ENCODE data around the gene SCGB1C2. TPM values are rescaled to one million over a fixed set of nuclear protein-coding genes. Genes with fewer than 3 reads are reported as not detected.
A peak's percentile ranks its signal among the peaks of the same experiment; 100 is the strongest.

The SCGB1C2 gene
- total RNA-seq, 1 experiment from 2014 or later = not detected

DNA sequence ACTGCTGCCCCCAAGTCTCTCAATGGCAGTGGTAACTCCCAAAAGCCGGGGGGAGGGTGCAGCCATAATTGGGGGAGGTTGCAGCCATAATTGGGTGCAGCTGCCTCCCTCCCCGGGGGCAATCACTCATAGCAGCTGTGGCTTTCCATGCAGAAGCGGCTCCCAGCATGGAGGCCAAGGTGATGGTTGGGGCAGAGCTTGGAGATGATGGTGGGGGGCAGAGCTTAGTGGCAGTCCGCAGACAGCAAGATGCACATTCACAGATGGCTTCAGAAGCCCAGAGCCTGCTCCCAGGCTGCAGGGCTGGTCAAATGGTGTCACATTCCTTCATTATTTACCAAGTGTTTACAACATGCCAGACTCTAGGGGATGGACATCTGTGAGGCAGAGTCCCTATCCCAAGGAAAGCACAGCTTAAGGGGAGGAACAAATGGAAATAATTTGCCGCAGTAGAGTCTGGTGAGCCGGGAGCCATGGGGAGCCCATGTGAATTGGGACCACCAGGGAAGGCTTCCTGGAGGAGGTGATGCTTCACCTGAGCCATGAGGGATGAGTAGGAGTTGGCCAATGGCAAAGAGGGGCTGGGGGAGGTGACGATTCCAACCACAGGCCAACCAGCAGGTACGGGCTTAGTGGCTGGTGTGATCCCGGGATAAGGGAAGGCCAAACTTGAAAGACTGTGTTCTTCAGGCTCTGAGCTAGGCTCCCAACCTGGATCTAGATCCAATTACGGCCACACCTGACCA, 36.0 kb downstream of the SCGB1C2 start:
- no peak for DNase-seq
- Histone ChIP-seq H3K27me3 (ENCODE audit: control insufficient read depth, insufficient read depth, low read length) (peaks cover 2% of the 10 kb centered on the region), H3K4me3 (ENCODE audit: insufficient read depth, low read depth, low read length) (no peak overlapping the region), H3K36me3 (replicated peaks; ENCODE audit: control insufficient read depth, insufficient read depth, low read length) (no peaks in the 10 kb centered on the region)

GRCh38 chr17:177155-177554, 39.8 kb downstream of the SCGB1C2 start:
- Histone ChIP-seq H3K36me3 (replicated peaks; ENCODE audit: control insufficient read depth, insufficient read depth, low read length) (no peaks in the 10 kb centered on the region), H3K4me3 (ENCODE audit: insufficient read depth, low read depth, low read length) (no peak overlapping the region), H3K27me3 (ENCODE audit: control insufficient read depth, insufficient read depth, low read length) (peaks cover 34% of the 10 kb centered on the region)
- DNase-seq = no peak

GRCh38 chr17:177762-178161, 40.4 kb downstream of the SCGB1C2 start:
- H3K36me3 ChIP-seq (replicated peaks; ENCODE audit: control insufficient read depth, insufficient read depth, low read length) = no peaks in the 10 kb centered on the region
- DNase-seq = no peak
- H3K27me3 ChIP-seq (ENCODE audit: control insufficient read depth, insufficient read depth, low read length) = peaks cover 40% of the 10 kb centered on the region
- H3K4me3 ChIP-seq (ENCODE audit: insufficient read depth, low read depth, low read length) = no peak overlapping the region

DNA sequence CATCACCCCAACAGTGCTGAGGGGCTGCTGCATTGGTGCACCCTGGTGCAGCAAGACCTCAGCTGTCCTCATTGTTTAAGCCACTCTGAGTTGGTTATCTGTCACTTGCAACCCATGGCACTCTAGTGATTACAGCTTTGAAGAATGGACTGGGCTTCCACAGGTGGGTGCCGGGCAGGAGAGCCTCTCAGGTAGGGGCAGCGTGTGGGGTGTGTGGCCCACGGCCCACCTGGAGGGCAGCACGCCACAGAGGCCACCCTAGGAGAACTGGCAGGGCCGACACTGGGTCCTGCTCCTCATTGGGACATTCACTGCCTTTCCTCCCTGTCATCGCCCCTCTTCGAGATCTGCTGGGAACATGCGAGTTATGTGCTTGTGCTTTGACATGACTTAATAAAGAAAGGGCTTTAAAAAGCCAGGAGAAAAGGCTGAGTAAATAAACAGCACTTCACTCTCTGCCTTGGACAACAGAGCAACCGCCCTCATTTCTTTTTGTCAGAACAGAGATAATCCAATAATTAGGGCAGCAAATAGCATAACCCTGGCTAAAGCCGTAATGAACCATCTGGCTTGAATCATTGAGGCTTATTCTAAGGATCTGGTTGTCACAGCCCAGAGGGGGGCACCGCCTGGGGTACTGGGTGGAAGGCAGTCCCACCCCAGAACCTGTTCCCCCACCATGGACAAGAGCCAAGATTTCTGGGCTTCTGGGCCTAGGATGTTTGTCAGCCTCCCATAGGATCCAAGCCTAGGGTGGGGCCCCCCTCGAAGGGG, 41.1 kb downstream of the SCGB1C2 start:
- Histone ChIP-seq H3K27me3 (ENCODE audit: control insufficient read depth, insufficient read depth, low read length) (peaks cover 45% of the 10 kb centered on the region), H3K36me3 (replicated peaks; ENCODE audit: control insufficient read depth, insufficient read depth, low read length) (no peaks in the 10 kb centered on the region), H3K4me3 (ENCODE audit: insufficient read depth, low read depth, low read length) (no peak overlapping the region)
- DNase-seq = no peak

- peaks cover 49% of the 10 kb centered on the region for H3K27me3 ChIP-seq (ENCODE audit: control insufficient read depth, insufficient read depth, low read length)
- H3K36me3 ChIP-seq (replicated peaks; ENCODE audit: control insufficient read depth, insufficient read depth, low read length) = no peaks in the 10 kb centered on the region
- H3K4me3 ChIP-seq (ENCODE audit: insufficient read depth, low read depth, low read length) = no peak overlapping the region
- no peak for DNase-seq
Measured at GRCh38 chr17:179066-179432, 41.7 kb downstream of the SCGB1C2 start.

- Histone ChIP-seq H3K36me3 (replicated peaks; ENCODE audit: control insufficient read depth, insufficient read depth, low read length) (no peaks in the 10 kb centered on the region), H3K27me3 (ENCODE audit: control insufficient read depth, insufficient read depth, low read length) (peaks cover 55% of the 10 kb centered on the region), H3K4me3 (ENCODE audit: insufficient read depth, low read depth, low read length) (peak overlapping the region; percentile 47)
- peak; percentile 84 for DNase-seq
Measured at GRCh38 chr17:179781-180380, 42.5 kb downstream of the SCGB1C2 start.

DNA sequence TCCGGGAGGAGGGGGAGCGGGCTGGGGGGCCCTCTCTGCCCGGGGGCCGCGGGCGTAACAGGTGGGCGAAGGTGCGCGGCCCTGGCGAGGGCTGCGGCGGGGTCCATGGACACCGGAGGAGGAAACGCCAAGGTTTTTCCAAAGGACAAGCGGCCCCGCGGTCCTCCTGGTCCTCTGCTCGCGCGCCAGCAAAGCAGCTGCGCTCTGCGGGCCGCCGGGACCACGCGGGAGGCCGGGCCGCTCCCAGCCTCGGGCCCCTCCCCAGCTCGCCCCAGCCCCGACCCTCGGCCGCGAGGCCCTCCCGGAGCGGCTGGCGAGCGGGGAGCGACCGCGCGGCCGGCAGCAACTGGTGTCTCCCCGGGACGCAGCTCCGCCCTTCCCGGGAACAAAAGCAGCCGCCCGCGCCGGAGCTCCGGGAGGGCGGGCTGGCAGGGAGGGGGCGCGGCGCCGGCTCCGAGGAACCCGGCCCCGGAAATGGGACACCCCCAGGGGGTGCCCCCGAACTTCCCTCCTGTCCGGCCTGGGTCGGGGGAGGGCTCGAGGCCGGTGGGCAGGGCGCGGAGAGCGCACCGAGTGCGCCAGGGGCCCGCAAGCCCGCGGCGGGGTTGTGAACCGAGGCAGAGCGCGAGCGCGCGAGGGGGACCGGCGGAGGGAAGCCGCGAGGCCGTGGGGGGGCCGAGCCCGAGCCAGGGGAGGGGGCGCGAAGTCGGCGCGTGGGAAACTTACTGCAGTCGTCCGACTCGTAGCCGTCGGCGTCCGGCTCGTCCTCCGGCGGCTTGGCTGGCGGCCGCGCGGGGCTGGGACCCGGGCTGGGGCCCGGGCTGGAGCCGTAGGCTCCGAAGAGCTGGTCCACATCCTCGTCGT, 43.2 kb downstream of the SCGB1C2 start:
- peak; percentile 89 for DNase-seq
- Histone ChIP-seq H3K27me3 (ENCODE audit: control insufficient read depth, insufficient read depth, low read length) (peaks cover 55% of the 10 kb centered on the region), H3K36me3 (replicated peaks; ENCODE audit: control insufficient read depth, insufficient read depth, low read length) (no peaks in the 10 kb centered on the region), H3K4me3 (ENCODE audit: insufficient read depth, low read depth, low read length) (peak overlapping the region; percentile 47)

- peaks cover 55% of the 10 kb centered on the region for H3K27me3 ChIP-seq (ENCODE audit: control insufficient read depth, insufficient read depth, low read length)
- H3K4me3 ChIP-seq (ENCODE audit: insufficient read depth, low read depth, low read length) = peak within 1 kb of the TSS; percentile 47
Measured at GRCh38 chr17:181245-182049, 44.1 kb downstream of the SCGB1C2 start, which contains the start of gene DOC2B. Gene DOC2B (minus strand): TSS chr17:181650. CDS start chr17:181479, 171 bp downstream.

DNA sequence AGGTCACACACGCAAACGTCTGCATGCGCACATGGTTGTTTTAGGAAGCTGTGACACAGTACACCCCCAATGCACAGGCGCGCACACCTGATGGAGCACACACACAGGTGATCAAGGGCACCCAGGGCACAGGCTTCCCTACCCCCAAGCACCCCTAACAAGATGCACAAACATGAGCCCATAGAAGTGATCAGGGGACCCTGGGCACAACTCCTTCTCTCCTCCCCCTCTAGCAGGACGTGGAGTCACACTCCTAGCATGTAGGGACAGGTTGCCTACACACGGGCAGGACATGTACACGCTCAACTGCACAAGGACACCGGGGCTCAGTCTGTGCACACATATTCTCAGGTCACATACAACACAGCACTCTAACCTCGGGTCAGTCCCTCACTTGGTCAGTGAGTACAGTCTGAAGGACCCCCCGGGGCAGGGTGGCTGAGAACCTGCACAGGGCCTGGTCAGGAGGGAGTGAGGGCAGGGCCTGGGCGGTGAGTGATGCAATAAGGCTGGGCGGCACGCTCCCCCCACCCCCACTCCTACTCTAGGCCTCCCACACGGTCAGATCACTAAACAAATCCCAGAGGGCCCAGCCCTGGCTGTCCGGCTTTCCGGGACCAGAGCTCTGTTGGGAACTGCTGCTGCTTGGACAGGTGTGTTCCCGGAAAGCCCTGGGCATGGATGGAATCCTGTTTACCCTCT, 44.8 kb downstream of the SCGB1C2 start:
- DNase-seq = peak; percentile 80
- Histone ChIP-seq H3K27me3 (ENCODE audit: control insufficient read depth, insufficient read depth, low read length) (peaks cover 55% of the 10 kb centered on the region), H3K36me3 (replicated peaks; ENCODE audit: control insufficient read depth, insufficient read depth, low read length) (no peaks in the 10 kb centered on the region), H3K4me3 (ENCODE audit: insufficient read depth, low read depth, low read length) (peak overlapping the region; percentile 26; the same call in 1 of the 2 replicates)

More at GRCh38 chr17:181245-182049, 44.1 kb downstream of the SCGB1C2 start, which contains the start of gene DOC2B:
- no peaks in the 10 kb centered on the region for H3K36me3 ChIP-seq (replicated peaks; ENCODE audit: control insufficient read depth, insufficient read depth, low read length)
- DNase-seq = peak; percentile 97

DNA sequence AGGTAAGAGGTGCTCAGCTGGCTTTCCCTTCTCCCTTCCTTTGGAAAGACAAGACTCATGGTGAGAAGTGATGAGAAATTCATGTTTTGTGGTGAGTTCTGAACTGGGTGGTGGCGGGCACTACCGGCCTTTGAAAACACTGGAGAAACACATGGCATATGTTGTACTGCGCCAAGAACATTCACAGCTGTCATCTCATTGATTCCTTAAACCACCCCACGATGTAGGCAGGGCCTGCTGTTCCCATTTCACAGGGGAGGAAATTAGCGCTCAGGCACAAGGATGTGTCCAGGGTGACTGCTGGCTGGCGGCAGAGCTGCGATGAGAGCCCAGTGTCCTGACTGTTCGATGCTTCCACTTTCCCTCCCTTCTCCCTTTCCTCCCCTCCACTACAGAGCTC, 45.7 kb downstream of the SCGB1C2 start:
- DNase-seq = no peak
- peaks cover 55% of the 10 kb centered on the region for H3K27me3 ChIP-seq (ENCODE audit: control insufficient read depth, insufficient read depth, low read length)

DNA sequence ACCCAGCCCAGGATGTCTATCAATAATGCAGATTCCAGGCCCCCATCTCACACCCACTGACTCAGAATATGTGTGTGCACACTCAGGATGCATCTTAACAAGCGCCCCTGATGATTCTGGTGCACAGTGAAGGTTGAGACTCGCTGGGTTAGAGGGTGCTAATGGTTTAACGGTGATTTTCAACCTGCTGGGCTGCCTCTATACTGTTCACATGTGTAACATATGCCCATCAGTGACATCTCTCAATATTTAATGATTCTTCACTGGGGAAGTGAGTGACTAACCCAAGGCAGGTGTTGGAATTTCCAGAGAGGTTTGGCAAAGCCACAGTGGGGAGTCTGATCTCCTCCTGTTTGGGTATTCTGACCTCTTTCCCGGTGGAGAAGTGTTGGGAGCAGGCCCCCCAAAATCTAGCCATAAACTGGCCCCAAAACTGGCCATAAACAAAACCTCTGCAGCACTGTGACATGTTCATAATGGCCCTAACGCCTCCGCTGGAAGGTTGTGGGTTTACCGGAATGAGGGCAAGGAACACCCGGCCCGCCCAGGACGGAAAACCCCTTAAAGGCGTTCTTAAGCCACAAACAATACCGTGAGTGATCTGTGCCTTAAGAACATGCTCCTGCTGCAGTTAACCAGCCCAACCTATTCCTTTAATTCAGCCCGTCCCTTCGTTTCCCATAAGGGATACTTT, 48.2 kb downstream of the SCGB1C2 start:
- no peaks in the 10 kb centered on the region for H3K36me3 ChIP-seq (replicated peaks; ENCODE audit: control insufficient read depth, insufficient read depth, low read length)
- peaks cover 36% of the 10 kb centered on the region for H3K27me3 ChIP-seq (ENCODE audit: control insufficient read depth, insufficient read depth, low read length)
- H3K4me3 ChIP-seq (ENCODE audit: insufficient read depth, low read depth, low read length) = no peak overlapping the region
- no peak for DNase-seq

More for the DNA sequence above, 45.7 kb downstream of the SCGB1C2 start:
- no peaks in the 10 kb centered on the region for H3K36me3 ChIP-seq (replicated peaks; ENCODE audit: control insufficient read depth, insufficient read depth, low read length)
- H3K4me3 ChIP-seq (ENCODE audit: insufficient read depth, low read depth, low read length) = no peak overlapping the region

DNA sequence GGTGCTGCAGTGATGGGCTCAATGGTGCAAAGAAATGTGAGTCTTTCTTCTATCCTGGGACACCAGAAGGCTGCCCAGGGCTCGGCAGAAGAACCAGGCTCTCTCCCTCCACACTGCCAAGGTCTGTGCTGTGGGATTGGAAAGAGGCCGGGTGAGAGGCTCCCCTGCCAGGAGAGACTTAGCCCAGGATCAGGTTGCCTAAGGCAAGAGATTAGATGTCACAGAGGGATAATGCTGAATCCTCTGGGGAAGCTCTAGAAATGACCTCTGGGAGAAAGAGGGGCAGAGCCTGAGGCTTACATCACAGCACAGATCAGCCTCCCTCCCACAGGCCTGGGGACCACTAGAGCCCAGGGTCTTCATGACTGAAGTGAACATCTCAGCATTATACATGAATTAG, 49.8 kb downstream of the SCGB1C2 start:
- no peaks in the 10 kb centered on the region for H3K36me3 ChIP-seq (replicated peaks; ENCODE audit: control insufficient read depth, insufficient read depth, low read length)
- H3K4me3 ChIP-seq (ENCODE audit: insufficient read depth, low read depth, low read length) = no peak overlapping the region
- peaks cover 22% of the 10 kb centered on the region for H3K27me3 ChIP-seq (ENCODE audit: control insufficient read depth, insufficient read depth, low read length)
- no peak for DNase-seq
